Astrocyte (in vitro differentiated cells and primary cell): ENCODE data around the gene NFATC1. TPM values are rescaled to one million over a fixed set of nuclear protein-coding genes. Genes with fewer than 3 reads are reported as not detected.

Experiments
- DNase-seq: peaks from one replicate; pipeline ENCODE4 v3.0.0-alpha.2; 2010; ENCODE audit warnings: low read depth
- FAIRE-seq: peaks from 2 replicates; lab custom pipeline; 2011; peaks lifted over from hg19 to GRCh38; lab: Jason Lieb, UNC
- H2AFZ ChIP-seq: 2 replicates; pipeline ENCODE4 v1.6.0; 2012; ENCODE audit warnings: low read depth, low read length, inconsistent platforms
- H3K27ac ChIP-seq: 2 replicates; pipeline ENCODE4 v1.5.1; 2011; ENCODE audit warnings: low read depth, low read length, inconsistent platforms
- H3K27me3 ChIP-seq: 2 replicates; pipeline ENCODE4 v1.6.0; 2011; ENCODE audit warnings: low read length, inconsistent platforms; ENCODE audit not compliant: insufficient read depth
- H3K36me3 ChIP-seq: 2 replicates; pipeline ENCODE4 v1.5.1; 2011; ENCODE audit warnings: low read length, inconsistent platforms; ENCODE audit not compliant: insufficient read depth
- H3K4me1 ChIP-seq: 2 replicates; pipeline ENCODE4 v1.5.1; 2011; ENCODE audit warnings: low read length, inconsistent platforms; ENCODE audit not compliant: insufficient read depth
- H3K4me2 ChIP-seq: 2 replicates; pipeline ENCODE4 v1.6.0; 2012; ENCODE audit warnings: low read length, inconsistent platforms
- H3K4me3 ChIP-seq: 2 replicates; pipeline ENCODE4 v1.5.1; 2011; ENCODE audit warnings: low read depth, mild to moderate bottlenecking, low read length, inconsistent platforms; ENCODE audit not compliant: insufficient read depth
- H3K79me2 ChIP-seq: 2 replicates; pipeline ENCODE4 v1.6.0; 2012; ENCODE audit warnings: mild to moderate bottlenecking, low read length, inconsistent platforms; ENCODE audit not compliant: insufficient read depth
- H3K9ac ChIP-seq: 2 replicates; pipeline ENCODE4 v1.6.0; 2012; ENCODE audit warnings: mild to moderate bottlenecking, low read length, inconsistent platforms
- H3K9me3 ChIP-seq: 2 replicates; pipeline ENCODE4 v1.5.1; 2012; ENCODE audit warnings: low read depth, mild to moderate bottlenecking, low read length, inconsistent platforms; ENCODE audit not compliant: insufficient read depth
- H4K20me1 ChIP-seq: 2 replicates; pipeline ENCODE4 v1.6.0; 2012; ENCODE audit warnings: low read length, inconsistent platforms; ENCODE audit not compliant: insufficient read depth
- H3K27ac Mint-ChIP-seq: one replicate; pipeline ENCODE4 v1.8.0; 2021; ENCODE audit warnings: mild to moderate bottlenecking, mixed read lengths; ENCODE audit not compliant: unreplicated experiment
- H3K27me3 Mint-ChIP-seq: one replicate; pipeline ENCODE4 v1.8.0; 2021; ENCODE audit warnings: low read depth, mixed read lengths; ENCODE audit not compliant: unreplicated experiment
- H3K36me3 Mint-ChIP-seq: one replicate; pipeline ENCODE4 v1.8.0; 2021; ENCODE audit warnings: low read depth, mixed read lengths; ENCODE audit not compliant: unreplicated experiment
- H3K4me1 Mint-ChIP-seq: one replicate; pipeline ENCODE4 v1.8.0; 2021; ENCODE audit warnings: low read depth, mixed read lengths; ENCODE audit not compliant: unreplicated experiment
- H3K4me3 Mint-ChIP-seq: one replicate; pipeline ENCODE4 v1.8.0; 2021; ENCODE audit warnings: mild to moderate bottlenecking, moderate library complexity, mixed read lengths; ENCODE audit not compliant: unreplicated experiment
- H3K9me3 Mint-ChIP-seq: one replicate; pipeline ENCODE4 v1.8.0; 2021; ENCODE audit warnings: mild to moderate bottlenecking, mixed read lengths; ENCODE audit not compliant: unreplicated experiment
- EZH2 ChIP-seq: IDR thresholded peaks from 2 replicates; pipeline ENCODE4 v1.6.1; 2012; ENCODE audit warnings: mild to moderate bottlenecking, low read length, inconsistent platforms; ENCODE audit not compliant: insufficient read depth
- total RNA-seq: library from RNA; stranded (reverse); gene quantifications from 2 replicates; pipeline ENCODE4 v1.2.1, GENCODE V29; 2021
- TF ChIP-seq, protein P1 (sequence below): IDR thresholded peaks from 2 replicates; pipeline ENCODE4 v1.5.1; 2011; ENCODE audit warnings: low read depth, mild to moderate bottlenecking, inconsistent platforms, low read length, moderate library complexity; ENCODE audit not compliant: insufficient read depth

The NFATC1 gene
- total RNA-seq, 1 donor from 2014 or later = 11.0 TPM

DNA sequence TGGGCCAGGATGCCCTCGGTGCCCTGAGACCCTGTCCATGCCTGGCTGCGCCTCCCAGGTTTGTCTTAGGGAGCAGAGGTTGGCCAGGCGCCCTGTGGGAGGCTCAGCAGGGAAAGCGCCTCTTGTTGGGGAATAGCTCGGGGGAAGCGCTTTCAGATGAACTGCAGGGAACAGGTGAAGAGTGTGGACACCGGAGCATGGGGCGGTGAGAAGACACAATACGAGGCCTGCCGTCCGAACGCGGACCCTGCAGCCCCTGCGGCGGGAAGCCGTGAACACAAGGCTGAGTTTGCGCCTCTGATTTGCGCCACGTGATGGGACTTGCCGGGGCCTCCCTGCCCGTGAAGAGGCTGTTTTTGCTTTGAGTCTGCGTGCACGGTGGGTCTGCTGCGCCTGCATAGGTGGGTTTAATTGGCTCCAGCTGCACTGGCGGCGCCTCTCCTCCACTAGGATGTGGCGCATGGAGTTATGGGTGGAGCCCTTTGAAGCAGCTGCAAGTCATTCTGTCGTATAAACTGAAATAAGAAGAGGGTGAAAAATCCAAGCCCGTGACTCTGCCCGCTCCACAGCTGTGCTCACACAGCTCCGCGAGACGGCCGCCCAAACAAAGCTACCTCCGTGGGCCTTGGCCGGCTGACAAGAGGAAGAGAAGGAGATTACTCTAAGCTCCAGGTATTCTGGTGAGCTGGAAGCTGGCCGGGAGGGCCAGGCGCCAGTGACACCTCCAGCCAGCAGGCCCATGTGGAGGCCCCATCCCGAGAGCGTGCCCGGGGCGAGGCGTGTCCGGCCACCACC, 180.4 kb downstream of the NFATC1 start:
- Mint-ChIP-seq H3K9me3 (peaks cover 17% of the 10 kb centered on the region), H3K27ac (no peak overlapping the region), H3K4me1 (no peaks in the 10 kb centered on the region), H3K4me3 (no peak overlapping the region), H3K36me3 (peaks cover 5% of the 10 kb centered on the region), H3K27me3 (peaks cover 7% of the 10 kb centered on the region)
- no peak for FAIRE-seq
- Histone ChIP-seq H3K27ac (peak overlapping the region; percentile 33), H3K9me3 (peaks cover 21% of the 10 kb centered on the region), H3K4me3 (no peak overlapping the region), H2AFZ (no peak overlapping the region), H3K36me3 (no peaks in the 10 kb centered on the region), H3K4me1 (peaks cover 21% of the 10 kb centered on the region), H3K27me3 (peaks cover 6% of the 10 kb centered on the region), H3K4me2 (peak overlapping the region; percentile 15), H3K79me2 (no peaks in the 10 kb centered on the region), H4K20me1 (no peaks in the 10 kb centered on the region), H3K9ac (no peak overlapping the region)
- DNase-seq = peak; percentile 77
- no peak for TF ChIP-seq EZH2

- Mint-ChIP-seq H3K9me3 (peaks cover 17% of the 10 kb centered on the region), H3K4me3 (no peak overlapping the region), H3K36me3 (peaks cover 5% of the 10 kb centered on the region), H3K27ac (no peak overlapping the region), H3K27me3 (peaks cover 7% of the 10 kb centered on the region), H3K4me1 (no peaks in the 10 kb centered on the region)
- no peak overlapping the region for H3K4me3 ChIP-seq
- peaks cover 6% of the 10 kb centered on the region for H3K27me3 ChIP-seq
- FAIRE-seq = no peak
- no peak overlapping the region for H3K4me2 ChIP-seq
- H3K27ac ChIP-seq = peak overlapping the region; percentile 33
- no peaks in the 10 kb centered on the region for H4K20me1 ChIP-seq
- no peaks in the 10 kb centered on the region for H3K36me3 ChIP-seq
- no peaks in the 10 kb centered on the region for H3K79me2 ChIP-seq
- H3K4me1 ChIP-seq = peaks cover 18% of the 10 kb centered on the region
- H2AFZ ChIP-seq = no peak overlapping the region
- TF ChIP-seq, protein P1, sequence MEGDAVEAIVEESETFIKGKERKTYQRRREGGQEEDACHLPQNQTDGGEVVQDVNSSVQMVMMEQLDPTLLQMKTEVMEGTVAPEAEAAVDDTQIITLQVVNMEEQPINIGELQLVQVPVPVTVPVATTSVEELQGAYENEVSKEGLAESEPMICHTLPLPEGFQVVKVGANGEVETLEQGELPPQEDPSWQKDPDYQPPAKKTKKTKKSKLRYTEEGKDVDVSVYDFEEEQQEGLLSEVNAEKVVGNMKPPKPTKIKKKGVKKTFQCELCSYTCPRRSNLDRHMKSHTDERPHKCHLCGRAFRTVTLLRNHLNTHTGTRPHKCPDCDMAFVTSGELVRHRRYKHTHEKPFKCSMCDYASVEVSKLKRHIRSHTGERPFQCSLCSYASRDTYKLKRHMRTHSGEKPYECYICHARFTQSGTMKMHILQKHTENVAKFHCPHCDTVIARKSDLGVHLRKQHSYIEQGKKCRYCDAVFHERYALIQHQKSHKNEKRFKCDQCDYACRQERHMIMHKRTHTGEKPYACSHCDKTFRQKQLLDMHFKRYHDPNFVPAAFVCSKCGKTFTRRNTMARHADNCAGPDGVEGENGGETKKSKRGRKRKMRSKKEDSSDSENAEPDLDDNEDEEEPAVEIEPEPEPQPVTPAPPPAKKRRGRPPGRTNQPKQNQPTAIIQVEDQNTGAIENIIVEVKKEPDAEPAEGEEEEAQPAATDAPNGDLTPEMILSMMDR = no peak
- no peak for TF ChIP-seq EZH2
- no peak overlapping the region for H3K9ac ChIP-seq
- peaks cover 21% of the 10 kb centered on the region for H3K9me3 ChIP-seq
- peak; percentile 67 for DNase-seq
Measured at GRCh38 chr18:79576686-79577351, 181.1 kb downstream of the NFATC1 start.

GRCh38 chr18:79577451-79578395, 182.0 kb downstream of the NFATC1 start:
- Mint-ChIP-seq H3K4me1 (no peaks in the 10 kb centered on the region), H3K36me3 (no peaks in the 10 kb centered on the region), H3K27me3 (peaks cover 7% of the 10 kb centered on the region), H3K9me3 (peaks cover 10% of the 10 kb centered on the region), H3K4me3 (no peak overlapping the region), H3K27ac (peak overlapping the region; percentile 34)
- Histone ChIP-seq H3K4me1 (peaks cover 18% of the 10 kb centered on the region), H4K20me1 (no peaks in the 10 kb centered on the region), H2AFZ (no peak overlapping the region), H3K4me3 (no peak overlapping the region), H3K4me2 (peak overlapping the region; percentile 3), H3K27ac (no peak overlapping the region), H3K36me3 (no peaks in the 10 kb centered on the region), H3K79me2 (no peaks in the 10 kb centered on the region), H3K27me3 (peaks cover 6% of the 10 kb centered on the region), H3K9ac (no peak overlapping the region), H3K9me3 (peaks cover 14% of the 10 kb centered on the region)
- TF ChIP-seq, protein P1 = no peak
- no peak for TF ChIP-seq EZH2
- no peak for FAIRE-seq
- peak; percentile 52 for DNase-seq
